LNCaP clone FGC (cell line): ENCODE data around the gene SEPTIN7.

ENCODE experiments used
- DNase-seq: peaks from one replicate; pipeline ENCODE4 v3.0.0-alpha.2; 2011; ENCODE audit warnings: low read depth
- H3K4me3 ChIP-seq: 2 replicates; pipeline ENCODE4 v1.5.1; 2011; ENCODE audit warnings: mild to moderate bottlenecking, low read depth, low read length, control low read depth
- TF ChIP-seq, protein P1 (sequence below): IDR thresholded peaks from 2 replicates; pipeline ENCODE4 v1.5.1; 2012; ENCODE audit warnings: mild to moderate bottlenecking; ENCODE audit not compliant: control insufficient read depth, insufficient read depth; ENCODE audit errors: extremely low read depth

The SEPTIN7 gene

GRCh38 chr7:35828817-35829216, 28.0 kb downstream of the SEPTIN7 start:
- H3K4me3 ChIP-seq, result no peak overlapping the region
- TF ChIP-seq, protein P1, sequence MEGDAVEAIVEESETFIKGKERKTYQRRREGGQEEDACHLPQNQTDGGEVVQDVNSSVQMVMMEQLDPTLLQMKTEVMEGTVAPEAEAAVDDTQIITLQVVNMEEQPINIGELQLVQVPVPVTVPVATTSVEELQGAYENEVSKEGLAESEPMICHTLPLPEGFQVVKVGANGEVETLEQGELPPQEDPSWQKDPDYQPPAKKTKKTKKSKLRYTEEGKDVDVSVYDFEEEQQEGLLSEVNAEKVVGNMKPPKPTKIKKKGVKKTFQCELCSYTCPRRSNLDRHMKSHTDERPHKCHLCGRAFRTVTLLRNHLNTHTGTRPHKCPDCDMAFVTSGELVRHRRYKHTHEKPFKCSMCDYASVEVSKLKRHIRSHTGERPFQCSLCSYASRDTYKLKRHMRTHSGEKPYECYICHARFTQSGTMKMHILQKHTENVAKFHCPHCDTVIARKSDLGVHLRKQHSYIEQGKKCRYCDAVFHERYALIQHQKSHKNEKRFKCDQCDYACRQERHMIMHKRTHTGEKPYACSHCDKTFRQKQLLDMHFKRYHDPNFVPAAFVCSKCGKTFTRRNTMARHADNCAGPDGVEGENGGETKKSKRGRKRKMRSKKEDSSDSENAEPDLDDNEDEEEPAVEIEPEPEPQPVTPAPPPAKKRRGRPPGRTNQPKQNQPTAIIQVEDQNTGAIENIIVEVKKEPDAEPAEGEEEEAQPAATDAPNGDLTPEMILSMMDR, result no peak
- DNase-seq, result no peak

GRCh38 chr7:35831208-35831607, 30.4 kb downstream of the SEPTIN7 start:
- DNase-seq, result no peak

GRCh38 chr7:35839860-35840854, 39.3 kb downstream of the SEPTIN7 start:
- H3K4me3 ChIP-seq, result no peak overlapping the region
- DNase-seq, result no peak
- TF ChIP-seq, protein P1, result no peak

More at GRCh38 chr7:35831208-35831607, 30.4 kb downstream of the SEPTIN7 start:
- TF ChIP-seq, protein P1, result no peak
- no peak overlapping the region for H3K4me3 ChIP-seq

- H3K4me3 ChIP-seq, result no peak overlapping the region
- no peak for DNase-seq
- TF ChIP-seq, protein P1, result no peak
Observed at GRCh38 chr7:35846816-35847412, 46.1 kb downstream of the SEPTIN7 start.

- DNase-seq, result no peak
- TF ChIP-seq, protein P1, result no peak
- no peak overlapping the region for H3K4me3 ChIP-seq
Observed at GRCh38 chr7:35848725-35849124, 47.9 kb downstream of the SEPTIN7 start.

GRCh38 chr7:35849158-35849831, 48.4 kb downstream of the SEPTIN7 start:
- TF ChIP-seq, protein P1, result no peak
- no peak overlapping the region for H3K4me3 ChIP-seq
- no peak for DNase-seq
